Brain microvascular endothelial cell (primary cell): ENCODE data around the gene FSIP2.

Source experiments
- DNase-seq: peaks from one replicate; pipeline ENCODE4 v3.0.0-alpha.2; 2020
- H3K27ac ChIP-seq: fragments of 250-450 bp; sonication (Bioruptor Pico); 2 replicates; pipeline ENCODE4 v1.5.1; 2020; ENCODE audit warnings: mild to moderate bottlenecking, moderate library complexity
- H3K27me3 ChIP-seq: fragments of 250-450 bp; sonication (Bioruptor Pico); replicated peaks from 2 replicates; pipeline ENCODE4 v1.5.1; 2020; ENCODE audit warnings: mild to moderate bottlenecking
- H3K36me3 ChIP-seq: fragments of 250-450 bp; sonication (Bioruptor Pico); replicated peaks from 2 replicates; pipeline ENCODE4 v1.5.1; 2020; ENCODE audit warnings: mild to moderate bottlenecking
- H3K4me3 ChIP-seq: 2 replicates; pipeline ENCODE4 v1.5.1; 2011; ENCODE audit warnings: low read depth, mild to moderate bottlenecking, control low read depth, low read length, moderate library complexity
- CTCF ChIP-seq: IDR thresholded peaks from 2 replicates; pipeline ENCODE4 v1.5.1; 2011; ENCODE audit warnings: low read depth, mild to moderate bottlenecking, moderate library complexity, low read length, control low read depth, inconsistent platforms; ENCODE audit errors: missing control alignments
- in situ Hi-C: cut with HindIII; loops from 2 replicates; pipeline ENCODE4 v1.10.0; 2017; ENCODE audit warnings: low sequenced_read_pairs, low pct_ligation_motif_present

Gene FSIP2

GRCh38 chr2:185782223-185782769 is 43.7 kb downstream of the FSIP2 start:
- no peaks in the 10 kb centered on the region for H3K27me3 ChIP-seq
- H3K27ac ChIP-seq, result no peak overlapping the region
- no peak for TF ChIP-seq CTCF
- in situ Hi-C loops, result no loop called here
- no peak for DNase-seq
- H3K36me3 ChIP-seq, result no peaks in the 10 kb centered on the region
- H3K4me3 ChIP-seq, result no peak overlapping the region

GRCh38 chr2:185785156-185785555 is 46.6 kb downstream of the FSIP2 start:
- Histone ChIP-seq H3K27ac (no peak overlapping the region), H3K36me3 (no peaks in the 10 kb centered on the region), H3K27me3 (no peaks in the 10 kb centered on the region), H3K4me3 (no peak overlapping the region)
- no peak for TF ChIP-seq CTCF
- in situ Hi-C loops, result no loop called here
- DNase-seq, result no peak

- Histone ChIP-seq H3K36me3 (no peaks in the 10 kb centered on the region), H3K27me3 (no peaks in the 10 kb centered on the region), H3K4me3 (no peak overlapping the region), H3K27ac (no peak overlapping the region)
- in situ Hi-C loops, result no loop called here
- DNase-seq, result no peak
- TF ChIP-seq CTCF, result no peak
Measured at GRCh38 chr2:185785851-185786473, 47.4 kb downstream of the FSIP2 start.

- H3K4me3 ChIP-seq, result no peak overlapping the region
- H3K27ac ChIP-seq, result no peak overlapping the region
- in situ Hi-C loops, result no loop called here
- no peaks in the 10 kb centered on the region for H3K36me3 ChIP-seq
- TF ChIP-seq CTCF, result no peak
- DNase-seq, result no peak
- H3K27me3 ChIP-seq, result no peaks in the 10 kb centered on the region
Measured at GRCh38 chr2:185787227-185788145, 48.9 kb downstream of the FSIP2 start.

- Histone ChIP-seq H3K36me3 (no peaks in the 10 kb centered on the region), H3K27me3 (no peaks in the 10 kb centered on the region), H3K4me3 (no peak overlapping the region), H3K27ac (no peak overlapping the region)
- no peak for DNase-seq
- in situ Hi-C loops, result no loop called here
- no peak for TF ChIP-seq CTCF
Measured at GRCh38 chr2:185790361-185790760, 51.8 kb downstream of the FSIP2 start.
